Astrocyte of the hippocampus (primary cell): ENCODE data around the gene CLCA2.

ENCODE experiments used
- DNase-seq: peaks from one replicate; pipeline ENCODE4 v3.0.0; 2011; ENCODE audit warnings: low read depth, low spot score

Gene CLCA2, protein sequence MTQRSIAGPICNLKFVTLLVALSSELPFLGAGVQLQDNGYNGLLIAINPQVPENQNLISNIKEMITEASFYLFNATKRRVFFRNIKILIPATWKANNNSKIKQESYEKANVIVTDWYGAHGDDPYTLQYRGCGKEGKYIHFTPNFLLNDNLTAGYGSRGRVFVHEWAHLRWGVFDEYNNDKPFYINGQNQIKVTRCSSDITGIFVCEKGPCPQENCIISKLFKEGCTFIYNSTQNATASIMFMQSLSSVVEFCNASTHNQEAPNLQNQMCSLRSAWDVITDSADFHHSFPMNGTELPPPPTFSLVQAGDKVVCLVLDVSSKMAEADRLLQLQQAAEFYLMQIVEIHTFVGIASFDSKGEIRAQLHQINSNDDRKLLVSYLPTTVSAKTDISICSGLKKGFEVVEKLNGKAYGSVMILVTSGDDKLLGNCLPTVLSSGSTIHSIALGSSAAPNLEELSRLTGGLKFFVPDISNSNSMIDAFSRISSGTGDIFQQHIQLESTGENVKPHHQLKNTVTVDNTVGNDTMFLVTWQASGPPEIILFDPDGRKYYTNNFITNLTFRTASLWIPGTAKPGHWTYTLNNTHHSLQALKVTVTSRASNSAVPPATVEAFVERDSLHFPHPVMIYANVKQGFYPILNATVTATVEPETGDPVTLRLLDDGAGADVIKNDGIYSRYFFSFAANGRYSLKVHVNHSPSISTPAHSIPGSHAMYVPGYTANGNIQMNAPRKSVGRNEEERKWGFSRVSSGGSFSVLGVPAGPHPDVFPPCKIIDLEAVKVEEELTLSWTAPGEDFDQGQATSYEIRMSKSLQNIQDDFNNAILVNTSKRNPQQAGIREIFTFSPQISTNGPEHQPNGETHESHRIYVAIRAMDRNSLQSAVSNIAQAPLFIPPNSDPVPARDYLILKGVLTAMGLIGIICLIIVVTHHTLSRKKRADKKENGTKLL

DNA sequence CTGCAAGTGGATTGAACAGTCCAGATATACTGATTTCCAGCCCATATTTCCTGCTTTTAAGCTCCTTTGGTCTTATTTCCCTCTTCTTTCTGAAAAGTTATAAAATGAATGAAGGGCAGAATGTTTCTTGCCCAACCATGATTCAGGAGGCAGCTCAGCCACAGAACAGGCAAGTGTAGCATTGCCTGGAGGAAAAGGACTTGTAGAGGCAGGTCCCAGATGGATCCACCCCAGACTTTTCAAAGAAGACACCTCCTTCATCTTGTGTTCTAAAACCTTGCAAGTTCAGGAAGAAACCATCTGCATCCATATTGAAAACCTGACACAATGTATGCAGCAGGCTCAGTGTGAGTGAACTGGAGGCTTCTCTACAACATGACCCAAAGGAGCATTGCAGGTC lies at the start of gene CLCA2:
CLCA2 (plus strand) TSS at position 299 of the 400 bp plus-strand sequence; CDS start at position 376, 77 bp downstream.
- no peak for DNase-seq

DNA sequence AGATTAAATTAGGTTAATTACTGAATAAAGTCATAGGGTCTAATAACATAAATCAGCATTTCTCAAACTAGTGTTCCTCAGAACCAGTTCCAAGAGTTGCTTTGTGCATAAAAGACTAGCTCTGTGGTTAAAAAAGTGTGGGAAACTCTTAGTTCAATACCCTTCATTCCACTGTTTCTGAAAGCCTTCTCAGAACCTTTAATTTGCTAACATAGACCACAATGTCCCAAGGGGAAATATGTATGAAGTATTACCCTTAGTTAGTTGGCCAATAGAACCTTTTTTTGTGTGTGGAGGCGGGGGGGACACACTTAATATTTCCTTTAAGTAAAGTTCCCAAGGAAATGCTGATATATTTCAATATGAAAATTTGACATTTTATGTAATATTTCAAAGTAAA lies 48.3 kb upstream of the CLCA2 start:
- no peak for DNase-seq

DNA sequence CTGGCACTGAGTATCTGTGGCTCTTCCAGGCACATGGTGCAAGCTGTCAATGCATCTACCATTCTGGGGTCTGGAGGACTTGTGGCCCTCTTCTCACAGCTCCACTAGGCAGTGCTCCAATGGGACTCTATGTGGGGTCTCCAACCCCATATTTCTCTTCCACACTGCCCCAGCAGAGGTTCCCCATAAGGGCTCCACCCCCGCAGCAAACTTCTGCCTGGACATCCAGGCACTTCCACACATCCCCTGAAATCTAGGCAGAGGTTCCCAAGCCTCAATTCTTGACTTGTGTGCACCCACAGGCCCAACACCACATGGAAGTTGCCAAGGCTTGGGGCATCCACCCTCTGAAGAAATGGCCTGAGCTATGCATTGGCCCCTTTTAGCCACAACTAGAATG lies 46.6 kb upstream of the CLCA2 start:
- no peak for DNase-seq

DNA sequence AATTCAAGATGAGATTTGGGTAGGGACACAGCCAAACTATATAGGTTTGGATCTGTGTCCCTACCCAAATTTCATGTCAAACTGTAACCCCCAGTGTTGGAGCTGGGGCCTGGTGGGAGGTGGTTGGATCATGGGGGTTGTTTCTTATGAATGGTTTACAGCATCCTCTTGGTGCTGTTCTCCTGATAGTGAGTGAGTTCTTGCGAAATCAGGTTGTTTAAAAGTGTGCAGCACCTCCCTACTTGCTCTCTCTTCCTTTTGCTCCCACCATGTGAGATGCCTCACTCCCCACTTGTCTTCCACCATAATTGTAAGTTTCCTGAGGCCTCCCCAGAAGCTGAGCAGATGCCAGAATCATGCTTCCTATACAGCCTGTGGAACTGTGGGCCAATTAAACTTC lies 45.2 kb upstream of the CLCA2 start:
- no peak for DNase-seq

DNA sequence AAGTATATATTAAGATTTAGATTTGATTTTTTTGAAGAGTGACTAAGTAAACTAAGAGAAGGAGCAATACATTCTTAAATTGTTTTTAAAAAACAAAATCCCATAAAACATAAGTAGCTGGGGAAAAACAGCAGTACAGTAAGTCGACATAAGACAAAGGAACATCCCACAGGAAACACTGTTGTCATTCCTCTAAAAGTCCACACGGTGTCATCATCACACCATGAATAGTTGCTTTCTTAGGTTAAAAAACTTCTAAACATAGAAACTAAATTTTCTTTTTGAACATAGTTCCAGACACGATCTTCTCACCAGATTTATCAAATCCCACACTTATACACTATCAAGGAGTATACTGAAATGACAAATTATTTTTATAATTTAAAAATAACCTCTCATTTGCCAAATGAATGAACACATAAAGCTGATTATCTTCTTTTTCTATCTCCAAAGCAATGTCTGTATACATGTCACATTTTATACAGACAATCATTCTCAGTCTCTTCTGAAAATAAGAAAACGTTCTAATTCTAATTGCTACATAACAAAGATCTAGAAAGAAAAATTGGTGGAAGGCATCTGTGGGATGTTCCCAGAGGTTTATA lies 43.6 kb upstream of the CLCA2 start:
- peak; percentile 75 for DNase-seq

DNA sequence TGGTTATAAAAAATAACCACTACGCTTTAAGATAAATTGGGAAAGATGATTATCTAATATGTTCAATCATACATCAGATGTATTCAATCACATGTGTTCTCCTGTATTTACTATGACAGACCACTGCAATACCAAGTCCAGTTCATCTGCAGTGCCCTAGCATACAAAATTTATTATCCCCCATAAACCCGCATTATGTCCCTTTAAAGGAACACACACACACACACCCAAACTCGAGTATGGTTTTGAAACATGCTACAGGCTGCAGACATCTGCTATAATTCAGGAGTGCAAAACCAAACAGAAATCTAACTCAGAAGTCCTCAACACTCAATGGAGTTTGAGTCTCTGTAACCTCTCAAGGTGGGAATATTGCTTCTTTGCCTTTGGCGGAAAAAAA lies 42.7 kb upstream of the CLCA2 start:
- DNase-seq = no peak

DNA sequence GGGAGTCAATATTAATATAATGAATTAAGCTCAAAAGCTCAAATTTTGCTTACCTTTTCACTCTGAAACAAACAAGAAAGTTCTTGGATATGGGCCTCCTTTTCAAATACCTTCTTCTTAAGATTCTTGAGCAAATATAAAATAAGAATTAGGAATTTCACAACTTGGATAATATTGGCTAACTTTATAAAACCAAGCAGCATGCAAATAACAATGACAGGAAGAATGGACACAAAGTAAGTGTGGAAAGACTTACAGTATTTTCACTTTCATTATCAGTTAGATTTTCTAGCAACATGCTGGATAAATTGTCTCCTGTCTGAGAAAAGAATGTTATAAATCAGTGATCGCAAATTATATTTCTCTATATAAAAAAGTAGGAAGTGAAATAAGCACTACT lies 41.1 kb upstream of the CLCA2 start:
- no peak for DNase-seq

DNA sequence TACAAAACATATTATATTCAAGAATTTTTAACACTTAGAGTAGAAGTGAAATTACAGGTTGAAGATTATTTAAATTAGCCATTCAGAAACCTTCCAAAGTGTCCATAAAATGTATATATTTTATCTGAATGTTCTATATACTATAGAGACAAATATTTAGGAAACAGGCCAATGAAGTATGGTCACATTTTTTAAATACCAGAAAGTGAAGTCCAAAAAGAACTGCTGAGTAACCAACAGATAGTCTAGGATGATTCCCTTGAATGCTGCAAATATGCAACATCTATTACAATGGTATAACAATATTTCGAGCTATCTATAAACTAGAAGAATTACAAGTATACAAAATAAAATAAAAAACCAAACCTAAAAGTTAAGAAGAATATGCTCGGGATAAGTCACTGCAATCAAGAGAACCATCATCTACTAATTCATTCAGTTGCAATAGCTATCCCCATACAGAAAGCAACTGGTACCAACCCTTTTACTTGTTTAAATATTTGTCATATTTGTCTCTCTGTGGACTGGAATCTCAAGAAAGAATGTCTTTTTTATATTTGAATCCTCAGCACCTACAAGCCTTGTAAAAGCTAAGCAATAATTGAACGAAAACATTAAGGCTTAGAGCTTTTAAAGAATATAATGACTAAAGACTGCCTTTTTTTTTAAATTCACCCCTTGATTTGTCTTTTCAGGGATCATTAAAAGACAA lies 35.9 kb upstream of the CLCA2 start:
- DNase-seq = no peak

DNA sequence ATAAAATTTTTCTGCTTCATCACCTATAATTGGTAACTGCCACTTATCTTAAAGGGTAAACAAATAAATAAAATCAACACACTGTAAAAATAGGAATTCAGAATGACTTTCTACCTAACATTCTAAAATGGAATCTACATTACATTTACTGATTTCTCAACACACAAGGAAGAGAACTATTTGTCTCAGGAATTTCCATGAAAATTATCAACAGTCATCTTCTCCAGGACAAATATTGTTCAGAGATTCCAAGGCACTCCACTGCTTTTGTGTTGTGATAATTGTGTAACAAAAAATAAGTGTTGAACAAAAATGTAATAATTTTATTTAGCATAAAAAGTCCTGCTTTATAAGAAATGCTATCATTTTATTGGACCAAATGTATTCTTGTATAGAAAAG lies 35.2 kb upstream of the CLCA2 start:
- no peak for DNase-seq

DNA sequence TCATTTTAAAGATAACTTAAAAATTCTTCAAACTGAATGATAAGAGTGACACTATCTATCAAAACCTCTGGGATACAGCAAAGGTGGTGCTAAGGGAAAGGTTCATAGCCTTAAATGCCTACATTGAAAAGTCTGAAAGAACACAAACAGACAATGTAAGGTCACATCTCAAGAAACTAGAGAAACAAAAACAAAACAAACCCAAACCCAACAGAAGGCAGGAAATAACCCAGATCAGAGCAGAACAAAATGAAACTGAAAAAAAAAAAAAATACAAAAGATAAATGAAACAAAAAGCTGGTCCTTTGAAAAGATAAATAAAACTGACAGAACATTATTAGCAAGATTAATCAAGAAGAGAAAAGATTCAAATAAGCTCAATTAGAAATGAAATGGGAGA lies 34.7 kb upstream of the CLCA2 start:
- DNase-seq = no peak

DNA sequence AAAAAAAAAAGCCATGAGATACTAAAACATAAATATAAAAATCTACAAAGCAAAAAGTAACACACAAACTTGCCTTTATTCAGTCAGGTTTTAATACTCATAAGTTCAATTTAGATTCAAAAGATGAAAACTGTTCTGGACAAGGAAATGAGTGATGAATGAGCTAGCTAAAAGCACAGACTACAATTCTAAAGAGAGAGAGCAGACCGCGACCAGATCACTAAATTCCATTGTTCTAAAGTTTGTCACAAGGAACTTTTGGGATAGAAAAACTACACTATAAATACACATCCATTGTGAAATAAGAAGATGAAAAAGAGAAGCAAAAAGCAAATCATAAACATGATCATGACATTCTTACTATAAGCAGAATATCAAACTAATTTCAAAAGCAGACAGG lies 29.6 kb upstream of the CLCA2 start:
- peak; percentile 34 for DNase-seq

DNA sequence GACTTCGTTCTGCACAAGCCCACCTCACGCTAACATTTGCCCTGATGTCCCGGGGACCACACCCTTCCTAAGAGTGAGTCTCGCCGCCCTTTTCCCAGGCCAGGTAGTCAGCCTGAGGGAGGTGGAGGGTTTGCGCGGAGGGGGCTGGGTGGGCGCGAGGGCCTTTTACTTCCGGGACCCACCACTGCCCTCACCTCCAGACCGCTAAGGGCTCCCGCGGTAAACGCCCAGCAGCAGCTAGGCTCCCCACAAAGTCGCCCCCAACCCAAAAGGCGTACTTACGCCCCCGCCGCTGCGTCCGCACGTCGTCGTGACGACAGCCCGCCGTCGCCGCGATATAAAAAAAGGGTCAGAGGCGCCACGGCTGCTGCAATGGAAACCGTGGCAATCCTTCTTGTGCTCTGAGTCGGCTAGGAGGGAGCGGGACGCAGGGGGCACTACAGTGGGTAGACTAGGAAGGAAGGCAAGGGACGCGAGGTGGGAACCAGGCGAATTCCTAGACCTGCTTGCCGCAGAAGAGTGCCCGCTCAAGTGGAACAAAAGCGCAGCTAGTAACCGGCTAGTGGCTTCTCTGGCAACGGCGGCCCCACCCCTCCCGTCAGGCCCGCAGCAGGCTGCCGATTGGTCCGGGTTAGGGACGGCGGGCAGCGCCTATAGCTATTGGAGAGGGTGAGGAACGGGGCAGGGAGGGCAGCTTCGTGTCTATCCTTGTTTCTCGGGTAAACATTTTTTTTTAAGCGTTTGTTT lies 28.0 kb upstream of the CLCA2 start, which contains the start of gene ODF2L:
ODF2L (minus strand) TSS at position 573 of the 747 bp plus-strand sequence. CDS start 9,296 bp downstream, outside the sequence.
- DNase-seq = peak; percentile 95

DNA sequence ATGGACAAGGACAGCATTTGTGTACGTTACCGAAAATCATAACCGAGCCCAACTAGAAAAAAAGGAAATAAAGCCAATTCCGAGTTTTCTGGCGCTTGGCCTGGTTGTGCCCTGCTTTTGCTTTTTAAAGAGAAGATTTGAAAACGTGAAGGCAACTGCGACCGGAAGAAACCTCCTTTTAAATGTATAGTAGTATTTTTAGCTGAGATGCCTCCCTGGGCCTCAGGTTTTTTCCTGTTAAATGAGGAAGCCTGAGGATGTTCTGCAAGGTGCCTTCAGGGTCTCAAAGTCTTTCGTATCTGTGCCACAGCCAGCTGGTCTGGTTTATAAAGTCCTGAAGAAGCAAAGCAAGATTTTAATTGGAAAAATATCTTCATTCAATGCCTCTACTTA lies 27.5 kb upstream of the CLCA2 start:
- DNase-seq = no peak

DNA sequence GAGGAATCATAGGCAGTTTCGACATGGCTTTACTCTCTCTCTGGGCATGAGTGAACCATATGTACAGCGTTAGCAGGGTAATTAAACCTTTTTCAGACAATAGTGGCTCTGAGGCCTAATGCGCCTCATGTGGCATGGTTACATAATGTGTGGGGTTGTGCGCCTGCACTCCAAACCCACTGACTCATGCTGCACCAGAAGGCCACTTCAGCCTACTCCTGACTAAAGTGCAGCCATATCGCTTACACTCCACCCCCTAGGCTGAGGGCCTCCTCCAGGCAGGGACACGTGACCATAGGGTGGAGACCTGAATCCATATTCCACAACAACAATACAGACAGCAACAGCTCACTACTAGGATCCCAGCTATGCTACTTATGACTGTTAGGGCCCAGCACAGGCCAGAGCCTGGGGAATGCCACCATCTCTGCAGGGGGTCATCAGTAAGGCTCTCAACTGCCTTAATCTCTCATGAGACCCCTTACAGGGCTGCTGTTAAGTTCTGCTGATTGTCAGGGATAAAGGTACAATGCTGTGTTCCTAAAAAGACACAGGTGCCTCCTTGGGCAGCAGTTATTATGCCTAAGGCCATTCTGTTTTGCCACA lies 14.5 kb upstream of the CLCA2 start:
- peak; percentile 33 for DNase-seq

DNA sequence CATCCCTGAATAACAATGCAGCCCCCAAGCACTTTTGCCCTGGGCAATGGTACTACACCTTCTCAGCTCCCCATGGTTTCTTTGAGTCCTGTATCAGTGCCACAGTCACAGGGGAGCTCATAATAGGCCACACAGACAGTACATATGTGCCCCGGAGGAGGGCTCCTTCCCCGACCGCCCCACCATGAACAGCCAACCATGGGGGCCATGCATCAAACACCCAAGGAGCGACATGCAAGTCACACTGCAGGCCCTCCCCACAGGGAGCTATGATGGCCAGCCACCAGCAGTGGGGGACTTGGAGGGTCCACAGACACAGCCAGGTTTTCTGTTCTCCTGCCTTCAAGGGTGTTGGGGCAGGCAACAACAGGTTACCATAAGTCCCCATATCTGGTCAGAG lies 13.1 kb upstream of the CLCA2 start:
- DNase-seq = no peak

DNA sequence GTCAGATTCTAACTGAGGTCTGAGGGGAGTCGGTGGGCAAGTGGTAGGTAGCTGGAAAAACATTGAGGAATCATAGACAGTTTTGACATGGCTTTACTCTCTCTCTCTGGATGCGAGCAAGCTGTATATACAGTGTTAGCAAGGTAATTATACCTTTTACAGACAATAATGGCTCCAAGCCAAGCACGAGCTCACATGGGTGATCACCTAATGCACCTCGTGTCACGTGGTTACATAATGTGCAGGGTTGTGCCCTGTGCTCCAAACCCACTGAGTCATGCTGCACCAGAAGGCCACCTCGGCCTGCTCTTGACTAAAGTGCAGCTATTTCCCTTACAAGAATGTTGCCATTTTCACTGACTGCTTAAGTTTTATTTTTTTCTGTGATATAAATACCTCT lies 7.6 kb upstream of the CLCA2 start:
- DNase-seq = no peak

DNA sequence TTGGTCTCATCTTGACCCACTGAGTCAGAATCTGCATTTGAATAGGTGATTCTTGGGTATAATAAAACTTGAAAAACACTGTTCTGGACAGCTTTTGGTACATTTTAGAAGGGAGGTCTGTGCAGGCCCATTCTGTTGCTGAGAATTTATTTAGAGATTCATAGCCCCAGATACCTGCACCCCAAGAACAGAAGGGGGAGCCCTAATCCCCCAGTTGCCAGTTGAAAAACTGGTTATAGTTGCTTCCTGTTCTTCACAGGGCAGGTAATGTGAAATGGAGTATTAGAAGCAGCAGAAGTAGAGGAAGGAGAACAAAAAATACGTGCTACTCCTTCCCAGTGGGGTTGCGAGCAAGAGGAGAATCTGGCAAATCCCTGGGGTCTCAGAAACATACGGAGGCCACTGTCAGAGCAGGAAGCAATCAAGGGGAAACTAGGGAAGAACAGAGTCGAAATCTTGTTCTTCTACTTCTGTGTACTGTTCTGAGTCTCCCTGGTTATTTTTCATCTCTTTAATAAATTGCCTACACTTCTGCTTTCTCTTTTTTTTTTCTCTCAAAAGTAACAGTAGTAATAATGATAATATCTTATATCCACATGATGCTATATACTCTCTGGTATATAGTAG lies 4.6 kb upstream of the CLCA2 start:
- DNase-seq = peak; percentile 40

DNA sequence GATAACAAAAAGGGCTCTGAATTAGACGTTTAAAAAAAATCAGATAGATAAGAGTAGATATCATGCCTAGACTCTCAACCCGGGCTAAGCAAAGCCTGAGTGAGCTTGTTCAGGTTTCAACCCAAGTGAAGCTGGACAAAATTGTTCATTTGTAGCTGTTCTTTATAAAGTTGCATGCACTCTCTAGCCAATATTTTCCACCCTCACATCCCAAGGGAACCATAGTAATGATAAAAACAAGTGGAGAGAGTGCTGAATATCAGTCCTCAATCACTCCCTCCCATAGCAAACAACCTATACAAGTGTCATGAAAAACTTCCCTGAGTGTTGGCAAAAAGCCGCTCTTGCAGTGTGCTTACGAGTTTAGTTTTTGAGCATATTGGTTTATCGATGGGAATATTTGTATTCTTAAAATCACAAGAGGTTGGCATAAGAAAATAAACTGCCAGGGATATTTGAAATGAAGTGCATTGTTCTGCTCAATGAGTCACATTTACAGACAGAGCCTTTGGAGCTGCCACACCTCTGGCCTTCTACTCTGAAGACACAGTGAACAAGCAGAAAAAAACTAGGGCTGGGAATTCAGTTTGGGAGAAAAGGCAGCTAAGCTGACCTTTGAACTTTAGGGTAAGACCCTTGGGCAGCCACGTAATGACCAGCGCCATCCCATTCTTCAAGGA lies 2.2 kb upstream of the CLCA2 start:
- peak; percentile 16 for DNase-seq

DNA sequence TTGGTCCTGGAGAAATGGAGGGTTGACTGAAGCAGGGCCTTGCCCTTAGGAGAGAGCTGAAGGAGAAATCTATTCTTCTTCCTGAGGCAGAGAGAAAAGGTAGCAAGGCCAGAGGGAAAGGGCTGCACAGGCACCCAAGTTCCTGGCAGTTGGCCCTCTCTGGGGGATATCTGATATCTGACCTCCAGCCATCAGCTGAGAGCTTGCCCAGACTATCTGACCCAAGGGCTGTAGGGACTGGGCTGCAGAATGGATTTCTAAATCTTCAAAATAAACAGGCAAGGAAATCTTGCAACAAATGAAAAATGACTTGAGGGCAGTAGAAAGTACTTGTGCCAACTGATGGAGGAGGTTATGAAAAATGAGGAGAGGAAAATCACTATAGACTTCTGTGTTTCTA lies 498 bp upstream of the CLCA2 start:
- DNase-seq = no peak
